NCI-H2081 (cell line): ENCODE data around the gene GPRIN2.
A peak's percentile ranks its signal among the peaks of the same experiment; 100 is the strongest.
"Not testable (repeated sequence)": the region's sequence is repeated elsewhere in the genome, so short reads cannot be mapped to it uniquely, and the experiment has no call there.

ENCODE experiments used
- DNase-seq, 2 experiments: peaks; one replicate each; lab custom pipeline; 2025; lab: John Stamatoyannopoulos, UW

GPRIN2 gene

DNA sequence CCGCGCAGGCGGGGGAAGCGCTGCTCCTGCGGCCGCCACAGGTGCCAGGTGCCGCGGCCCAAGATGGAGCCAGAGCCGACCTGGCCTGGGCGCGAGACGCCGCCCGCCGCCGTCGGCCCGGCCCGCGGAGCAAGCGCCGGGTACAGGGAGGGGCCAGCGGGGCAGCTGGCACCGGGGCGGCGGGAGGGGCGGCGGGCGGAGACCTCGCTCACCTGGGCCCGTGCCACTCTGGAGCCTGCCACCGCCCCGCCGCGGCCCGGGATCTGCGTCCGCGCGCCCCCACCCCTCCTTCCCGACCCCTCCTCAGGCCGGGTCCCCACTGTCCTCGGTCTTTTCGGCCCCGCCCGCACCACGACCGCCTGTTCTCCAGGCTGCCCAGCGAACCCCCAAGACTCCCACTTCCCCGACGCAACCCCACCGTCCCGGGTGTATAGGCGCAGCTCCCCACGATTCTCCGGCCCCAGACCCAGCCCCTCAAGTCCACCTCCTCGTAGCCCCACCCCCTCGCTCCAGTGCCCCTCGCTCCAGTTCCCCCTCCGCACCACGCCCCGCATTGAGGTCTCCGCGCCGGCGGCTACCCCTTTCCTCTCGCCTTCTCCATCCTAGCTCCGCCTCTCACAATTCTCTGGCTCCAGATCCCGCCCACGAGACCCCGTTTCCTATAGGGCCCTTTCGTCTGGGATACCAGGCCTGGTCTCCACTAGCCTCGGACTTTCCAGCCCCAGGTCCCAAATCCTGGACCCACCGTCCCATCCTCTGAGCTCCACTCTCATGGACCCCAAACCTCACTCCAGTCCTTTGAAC, at the start of gene GPRIN2:
GPRIN2 (minus strand) TSS at position 144 of the 804 bp plus-strand sequence. CDS start 5,922 bp downstream, outside the sequence.
- DNase-seq: peak in 1 of 2 experiments; percentile 16

DNA sequence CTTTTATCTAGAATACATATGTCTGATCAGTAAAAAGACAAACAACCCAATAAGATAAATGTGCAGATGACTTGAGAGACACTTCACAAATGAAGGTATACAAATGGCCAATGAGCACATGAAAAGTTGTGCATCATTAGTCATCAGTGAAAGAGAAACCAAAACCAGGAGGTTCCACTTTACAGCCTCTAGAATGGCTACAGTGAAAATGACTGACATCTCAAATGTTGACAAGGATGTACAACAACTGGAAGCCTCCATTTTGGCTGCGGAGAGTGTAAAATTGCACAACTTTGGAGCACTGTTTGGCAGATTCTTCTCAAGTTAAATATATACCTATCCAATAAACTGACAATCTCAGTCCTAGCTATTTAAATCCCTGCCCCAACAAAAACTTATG, 44.1 kb upstream of the GPRIN2 start:
- not testable (repeated sequence) for DNase-seq

DNA sequence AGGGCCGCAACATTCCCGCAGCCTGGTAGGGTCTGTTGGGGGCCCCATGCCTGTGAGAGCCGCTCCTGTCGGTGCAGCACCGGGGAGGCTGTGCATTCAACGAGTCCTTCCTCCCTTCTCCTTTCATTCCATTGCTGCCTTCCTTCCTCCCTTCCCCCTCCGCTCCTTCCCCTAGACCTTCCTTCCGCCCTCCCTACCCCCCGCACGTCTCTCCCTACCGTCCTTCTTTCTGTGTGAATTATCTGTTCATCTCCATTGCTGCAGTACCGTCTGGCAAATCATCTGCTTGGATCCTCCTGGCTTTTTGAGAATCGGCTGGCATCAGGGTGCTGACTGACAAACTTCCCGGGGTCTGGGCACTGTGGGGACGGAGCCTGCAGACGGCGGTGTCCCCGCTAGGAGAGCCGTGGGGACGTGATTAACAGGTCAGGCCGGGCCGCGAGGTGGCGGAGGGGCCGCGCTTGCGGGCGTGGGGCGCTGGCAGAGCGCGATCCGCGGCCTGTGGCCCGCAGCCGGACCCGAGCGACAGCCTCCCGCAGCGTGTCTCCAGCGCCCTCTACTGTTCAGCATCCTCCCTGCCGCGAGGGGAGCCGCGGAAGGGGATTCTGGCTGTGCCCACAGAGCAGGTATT, 41.3 kb upstream of the GPRIN2 start:
- DNase-seq: not testable (repeated sequence)

DNA sequence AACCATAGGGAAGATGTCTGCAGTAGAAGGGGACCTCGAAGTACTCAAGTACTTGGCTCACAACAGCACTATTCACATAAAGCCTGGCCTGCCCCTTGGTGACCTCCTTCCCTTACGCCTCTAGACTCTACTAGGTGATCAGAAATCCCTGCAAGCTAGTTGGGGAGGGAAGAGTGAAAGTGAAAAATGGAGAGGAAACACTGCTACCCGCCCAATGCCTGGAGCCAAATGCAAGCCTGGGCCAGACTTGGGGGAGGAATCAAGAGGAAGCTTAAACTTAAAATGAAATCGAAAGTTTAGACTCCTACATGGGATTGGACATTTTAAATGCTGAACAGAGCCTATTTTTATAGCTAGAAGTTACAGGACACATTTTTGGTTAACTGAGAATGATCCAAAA, 40.1 kb upstream of the GPRIN2 start:
- DNase-seq: not testable (repeated sequence)

DNA sequence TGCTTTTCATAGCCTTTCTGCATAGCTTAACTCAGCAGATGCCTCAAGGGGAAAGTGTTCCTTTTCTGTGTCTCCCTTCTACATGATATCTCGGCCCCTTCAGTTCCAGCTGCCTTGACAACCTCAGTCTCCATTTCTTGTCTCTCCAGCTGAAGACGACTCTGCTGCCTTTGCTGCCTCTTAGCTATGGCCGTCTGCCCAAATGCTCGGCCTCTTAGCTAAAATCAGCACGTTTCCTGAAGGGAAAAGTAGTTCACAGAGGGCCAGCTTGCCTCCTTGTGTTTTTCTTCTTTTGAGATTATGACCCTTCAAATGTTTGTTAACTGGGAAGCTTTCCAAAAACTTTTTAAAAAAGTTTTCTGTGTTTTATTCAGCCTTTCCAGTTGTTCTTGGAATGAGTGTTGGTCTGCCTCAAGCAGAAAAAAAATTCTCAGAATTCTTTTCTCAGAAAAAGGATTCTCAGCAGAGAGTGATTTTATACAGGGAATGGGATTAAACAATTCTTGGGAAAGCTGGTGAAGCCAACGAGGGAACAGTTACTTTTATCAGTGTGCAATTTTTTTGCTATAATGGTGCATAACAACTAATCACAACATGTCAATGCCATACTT, 38.1 kb upstream of the GPRIN2 start:
- not testable (repeated sequence) for DNase-seq

DNA sequence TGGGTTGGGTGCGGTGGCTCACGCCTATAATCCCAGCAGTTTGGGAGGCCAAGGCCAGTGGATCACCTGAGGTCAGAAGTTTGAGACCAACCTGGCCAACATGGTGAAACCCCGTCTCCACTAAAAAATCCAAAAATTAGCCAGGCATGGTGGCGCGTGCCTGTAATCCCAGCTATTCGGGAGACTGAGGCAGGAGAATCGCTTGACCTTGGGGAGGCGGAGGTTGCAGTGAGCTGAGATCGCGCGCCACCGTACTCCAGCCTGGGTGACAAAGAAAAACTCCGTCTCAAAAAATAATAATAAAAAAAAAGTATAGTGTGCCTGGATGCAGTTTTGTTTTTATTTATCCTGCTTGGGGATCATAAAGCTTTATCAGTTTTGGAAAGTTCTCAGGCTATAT, 36.8 kb upstream of the GPRIN2 start:
- DNase-seq: not testable (repeated sequence)

DNA sequence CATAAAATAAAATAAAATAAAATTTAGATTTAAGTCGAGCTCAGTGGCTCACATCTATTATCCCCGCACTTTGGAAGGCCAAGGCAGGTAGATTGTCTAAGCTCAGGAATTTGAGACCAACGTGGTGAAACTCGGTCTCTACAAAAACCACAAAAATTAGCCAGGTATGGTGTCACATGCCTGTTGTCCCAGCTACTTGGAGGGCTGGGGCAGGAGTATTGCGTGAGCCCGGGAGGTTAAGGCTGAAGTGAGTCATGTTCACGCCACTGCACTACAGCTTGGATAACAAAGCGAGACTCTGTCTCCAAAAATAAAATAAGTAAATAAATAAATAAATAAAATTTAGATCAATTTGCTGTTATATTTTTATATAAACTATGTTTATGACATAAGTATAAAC, 34.6 kb upstream of the GPRIN2 start:
- not testable (repeated sequence) for DNase-seq

DNA sequence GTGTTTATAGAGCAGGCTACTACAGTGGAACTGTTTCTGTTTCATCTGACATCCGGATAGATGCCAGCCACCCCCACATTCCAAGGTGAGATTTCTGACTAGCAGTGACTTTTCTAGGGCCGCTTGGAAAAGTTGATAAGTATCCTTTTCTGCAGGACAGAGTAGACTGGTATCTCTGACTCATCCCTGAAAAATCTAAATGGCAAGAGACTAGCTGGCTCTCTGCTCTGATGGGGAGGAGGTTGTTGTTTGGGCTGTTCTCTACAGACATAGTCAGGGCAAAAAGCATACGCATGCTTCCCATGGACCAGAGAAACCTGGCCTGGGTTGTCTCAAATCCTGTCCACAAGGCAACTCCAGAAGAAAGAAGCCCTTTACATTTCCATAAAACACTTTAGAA, 33.1 kb upstream of the GPRIN2 start:
- not testable (repeated sequence) for DNase-seq

DNA sequence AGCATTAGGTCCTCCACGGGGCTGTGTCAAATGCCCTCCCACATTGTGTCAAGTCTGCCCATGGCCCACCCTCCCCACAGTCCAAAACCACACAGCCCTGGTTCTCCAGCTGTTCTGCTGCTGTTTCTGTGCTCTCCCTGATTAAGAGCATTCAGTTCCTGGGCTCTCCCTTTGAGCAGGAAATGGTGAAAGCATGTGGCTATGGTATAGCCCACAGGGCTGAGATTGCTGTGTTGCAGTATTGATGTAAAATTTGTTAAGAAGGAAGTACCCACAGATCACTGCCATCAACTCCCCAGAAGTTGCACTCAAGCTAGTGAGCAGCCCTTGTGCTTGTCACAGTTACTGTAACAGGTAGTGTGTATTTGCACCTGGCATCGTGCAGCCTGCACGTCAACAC, 31.8 kb upstream of the GPRIN2 start:
- not testable (repeated sequence) for DNase-seq

DNA sequence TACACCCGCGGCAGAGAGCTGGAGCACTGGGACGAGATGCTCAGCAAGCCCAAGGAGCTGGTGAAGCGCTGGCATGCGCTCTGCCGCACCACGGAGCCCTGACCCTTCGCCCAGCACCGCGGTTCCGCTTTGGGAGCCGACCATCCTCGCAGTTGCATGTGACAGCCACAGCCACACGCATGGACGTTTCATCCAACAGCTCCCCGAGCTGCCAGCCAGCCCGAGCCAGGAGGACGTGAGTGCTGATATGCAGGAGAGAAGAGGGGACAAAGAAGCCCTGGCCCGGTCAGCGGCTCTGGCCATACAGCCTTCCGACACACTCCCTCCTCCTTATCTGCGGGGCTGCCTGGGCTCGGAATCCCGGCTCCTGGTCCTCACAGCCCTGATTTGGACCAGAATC, 31.1 kb upstream of the GPRIN2 start:
- DNase-seq: not testable (repeated sequence)

DNA sequence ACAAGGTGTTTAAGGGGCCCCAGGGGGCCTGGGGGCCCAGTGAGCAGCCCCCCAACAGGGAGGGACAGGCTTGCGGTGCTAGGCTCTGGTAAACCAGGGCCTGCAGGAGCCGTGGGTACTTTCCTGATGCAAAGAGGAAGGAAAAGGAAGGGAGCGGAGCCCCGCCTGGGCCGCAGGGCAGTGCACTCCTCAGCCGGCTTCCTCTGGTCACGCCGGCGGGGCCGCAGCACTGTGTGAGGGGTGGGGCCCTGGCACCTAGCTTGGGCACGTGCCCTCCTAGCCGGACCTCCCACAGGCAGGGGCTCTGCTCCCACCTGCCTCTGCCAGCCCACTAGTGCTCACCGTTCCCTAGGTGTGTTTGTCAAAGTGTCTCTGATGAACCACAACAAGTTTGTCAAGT, 28.8 kb upstream of the GPRIN2 start:
- not testable (repeated sequence) for DNase-seq

DNA sequence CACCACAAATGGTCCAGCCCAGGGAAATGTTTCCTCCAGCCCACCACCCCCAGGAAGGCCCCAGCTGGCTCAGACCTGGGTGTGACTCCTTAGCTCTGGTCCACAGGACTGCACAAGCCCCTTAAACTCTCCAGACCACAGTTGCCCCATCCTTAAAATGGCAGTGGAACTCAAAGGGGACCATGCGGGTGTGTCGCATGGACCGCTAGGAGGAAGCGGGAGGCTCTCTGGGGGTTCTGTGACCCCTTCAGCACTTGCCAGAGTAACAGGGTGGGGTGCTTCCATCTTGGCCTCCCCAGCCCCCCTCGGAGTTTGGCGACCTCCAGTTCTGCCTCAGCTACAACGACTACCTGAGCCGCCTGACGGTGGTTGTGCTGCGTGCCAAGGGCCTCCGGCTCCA, 27.7 kb upstream of the GPRIN2 start:
- not testable (repeated sequence) for DNase-seq

DNA sequence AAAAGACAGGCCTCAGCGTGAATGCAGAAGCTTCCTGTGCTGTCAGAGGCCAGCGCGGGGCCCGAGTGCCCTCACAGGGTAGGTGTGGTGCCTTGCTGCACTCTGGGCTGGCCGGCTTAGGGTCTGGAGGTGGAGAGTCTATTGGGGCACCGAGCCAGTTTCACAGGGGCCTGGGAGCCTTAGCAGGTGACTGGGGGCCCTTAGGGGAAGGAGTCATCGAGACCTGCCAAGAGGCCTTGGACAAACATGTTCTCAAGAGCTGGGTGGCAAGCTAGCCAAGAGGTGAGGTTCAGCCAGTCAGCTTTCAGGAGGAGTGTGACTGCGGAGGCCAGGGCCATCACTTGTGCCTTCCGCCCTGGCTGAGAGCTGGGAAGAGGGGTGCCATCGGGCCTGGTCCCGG, 26.1 kb upstream of the GPRIN2 start:
- not testable (repeated sequence) for DNase-seq

DNA sequence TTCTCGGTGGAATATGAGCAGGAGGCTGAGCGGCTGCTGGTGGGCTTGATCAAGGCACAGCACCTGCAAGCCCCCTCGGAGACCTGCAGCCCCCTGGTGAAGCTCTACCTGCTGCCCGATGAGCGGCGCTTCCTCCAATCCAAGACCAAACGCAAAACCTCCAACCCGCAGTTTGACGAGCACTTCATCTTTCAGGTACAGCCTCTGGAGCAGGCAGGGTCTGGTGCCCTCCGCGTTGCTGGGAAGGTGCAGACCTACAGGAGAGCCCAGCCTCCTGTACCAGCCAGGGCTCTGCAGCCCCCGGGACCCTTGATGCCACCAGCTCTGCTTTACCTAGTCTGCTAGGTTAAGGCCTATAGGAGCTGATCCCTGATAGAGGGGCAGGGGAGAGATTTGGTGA, 25.5 kb upstream of the GPRIN2 start:
- not testable (repeated sequence) for DNase-seq

DNA sequence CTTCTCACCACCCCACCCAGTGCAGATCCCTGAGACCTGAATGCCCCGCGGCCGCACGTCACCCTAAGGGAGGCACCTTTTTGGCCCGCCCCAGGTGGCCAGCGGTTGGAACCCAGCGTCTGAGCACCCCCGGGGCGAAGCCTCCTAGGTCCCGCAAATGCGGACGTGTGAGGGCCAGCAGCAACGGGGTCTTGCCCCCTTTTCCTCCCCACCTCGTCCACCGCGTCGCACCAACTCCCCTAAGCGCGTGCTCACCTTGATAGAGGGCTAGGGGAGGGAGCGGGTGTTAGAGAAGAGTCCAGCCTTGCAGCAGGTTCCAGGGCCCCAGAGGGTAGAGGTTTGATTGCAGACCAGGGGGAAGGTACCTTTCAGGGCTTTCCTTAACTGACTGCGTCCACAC, 22.9 kb upstream of the GPRIN2 start:
- not testable (repeated sequence) for DNase-seq

DNA sequence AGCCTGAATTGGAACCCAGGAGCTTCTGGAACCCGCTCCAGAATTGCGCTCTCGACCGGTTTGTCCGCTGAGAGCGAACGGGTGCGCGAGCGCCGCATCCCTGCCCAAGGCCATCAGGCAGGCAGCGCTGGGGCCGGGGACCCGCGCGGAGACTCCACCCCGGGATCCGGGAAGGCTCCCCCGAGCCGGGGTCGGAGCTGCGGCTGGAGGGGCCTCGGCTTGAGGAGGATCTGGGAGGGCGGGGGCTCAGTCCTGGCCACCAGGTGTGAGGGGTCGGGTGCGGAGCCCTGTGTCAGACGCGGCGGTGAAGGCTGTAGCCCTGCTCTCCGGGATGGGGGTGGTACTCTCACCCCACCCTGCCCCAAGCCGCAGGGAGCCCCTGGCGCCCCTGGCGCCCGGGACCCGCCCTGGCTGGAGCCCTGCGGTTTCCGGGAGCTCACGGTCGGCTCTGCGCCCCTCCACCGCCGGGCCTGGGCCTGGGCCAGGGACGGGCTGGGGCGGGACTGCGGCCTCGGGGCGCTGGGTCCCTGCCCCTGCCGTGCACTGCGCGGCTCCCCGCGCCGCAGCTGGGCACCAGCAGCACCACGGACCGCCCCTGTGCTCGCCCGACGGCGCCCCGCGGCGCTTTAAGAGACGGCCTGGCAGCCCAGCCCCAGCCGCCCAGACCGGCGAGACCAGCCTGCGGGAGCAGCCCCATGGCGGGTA, 22.2 kb upstream of the GPRIN2 start, which contains the start of gene SYT15:
SYT15 (plus strand) TSS at position 655 of the 705 bp plus-strand sequence; CDS start at position 696, 41 bp downstream.
- not testable (repeated sequence) for DNase-seq

DNA sequence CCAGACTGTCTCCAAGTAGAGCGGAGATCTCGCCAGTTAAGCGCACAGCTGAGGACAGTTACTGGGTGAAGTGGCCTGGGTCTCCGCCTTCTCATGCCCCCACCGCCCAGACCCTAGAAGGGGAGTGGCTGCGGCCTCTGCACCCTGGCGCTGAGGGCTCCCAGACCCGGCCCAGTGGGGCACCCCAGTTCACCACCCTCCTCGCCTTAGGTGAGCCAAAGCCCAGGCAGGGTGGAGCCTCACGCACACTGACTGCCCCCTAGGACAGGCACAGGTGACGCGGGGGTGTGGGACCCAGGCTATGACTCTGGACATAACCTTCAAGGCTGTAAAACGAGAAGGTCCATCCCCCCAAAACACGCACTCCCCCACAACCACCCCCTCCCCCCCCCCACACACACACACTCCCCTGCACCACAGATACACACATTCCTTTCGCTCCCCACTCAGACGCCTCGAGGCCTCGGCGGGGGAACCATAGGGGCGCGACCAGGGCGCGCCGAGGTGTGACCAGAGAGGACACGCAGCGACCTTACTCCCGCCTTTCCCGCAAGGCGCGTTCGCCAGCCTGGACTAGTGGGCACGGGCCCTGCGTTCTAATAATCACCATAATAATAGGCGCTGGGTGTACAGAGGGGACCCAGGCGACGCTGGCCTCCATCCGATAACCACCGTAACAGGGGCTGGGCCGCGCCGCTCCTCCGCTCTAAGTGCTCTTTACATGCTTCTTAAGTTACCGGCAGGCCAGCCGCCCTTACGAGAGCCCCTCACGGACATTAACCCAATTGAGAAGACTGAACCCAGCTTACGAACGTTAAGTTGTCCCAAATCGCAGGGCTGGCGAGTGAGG, 21.4 kb upstream of the GPRIN2 start:
- DNase-seq: not testable (repeated sequence)

DNA sequence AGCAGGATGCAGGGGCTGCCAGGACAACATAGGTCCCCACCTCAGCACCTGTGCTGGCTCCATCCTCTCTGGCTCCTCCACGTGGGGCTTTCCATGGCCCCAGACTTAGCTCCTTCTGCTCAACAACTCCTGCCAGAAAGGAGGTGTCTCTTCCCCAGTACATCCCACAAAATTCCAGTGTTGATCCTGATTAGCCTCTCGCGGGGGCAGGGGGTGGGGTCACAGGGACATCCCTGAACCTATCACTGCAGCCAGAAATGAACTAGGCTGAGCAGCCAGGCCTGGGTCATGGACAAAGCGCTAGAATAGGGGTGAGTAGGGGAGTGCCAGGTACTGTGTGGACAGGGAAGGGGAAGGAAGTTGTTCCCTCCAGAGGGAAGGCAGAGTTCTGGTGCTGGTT, 17.4 kb upstream of the GPRIN2 start:
- DNase-seq: not testable (repeated sequence)

DNA sequence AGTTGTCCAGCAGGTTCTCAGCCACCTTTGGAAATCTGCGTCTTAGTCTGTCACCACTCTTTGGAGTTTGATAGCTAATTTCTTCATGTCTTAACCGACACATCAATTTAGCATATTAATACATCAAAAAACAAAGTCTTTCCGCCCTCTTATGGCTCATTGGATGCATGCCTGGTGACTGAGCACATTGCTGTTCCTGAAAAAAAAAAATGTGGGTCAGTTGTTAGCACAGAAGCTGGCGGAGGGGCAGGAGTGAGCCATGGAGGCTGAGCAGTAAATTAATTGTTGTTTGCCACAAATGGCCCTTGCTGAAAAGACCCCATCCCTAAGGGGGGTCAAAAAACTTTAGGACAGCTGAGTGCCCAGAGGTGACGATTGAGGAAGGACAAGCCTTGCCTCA, 16.9 kb upstream of the GPRIN2 start:
- not testable (repeated sequence) for DNase-seq

DNA sequence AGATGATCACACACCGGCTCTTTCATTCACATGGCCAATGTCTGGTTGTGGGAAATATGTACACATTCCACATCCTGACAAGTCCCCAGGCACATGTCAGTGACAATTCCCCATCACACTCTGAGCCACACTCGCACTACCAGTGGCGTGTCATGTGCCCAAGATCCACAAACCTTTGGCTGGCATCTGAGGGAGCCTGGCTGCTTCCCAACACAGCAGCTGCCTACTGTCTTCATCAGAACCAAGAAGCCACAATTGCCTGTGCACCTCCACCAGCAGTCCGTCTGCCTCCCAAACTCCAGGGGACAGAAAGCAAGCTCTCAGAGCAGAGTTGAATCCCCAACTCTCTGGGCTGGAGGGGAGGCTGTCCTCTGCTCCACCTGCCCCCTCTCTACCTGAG, 16.3 kb upstream of the GPRIN2 start:
- DNase-seq: not testable (repeated sequence)

DNA sequence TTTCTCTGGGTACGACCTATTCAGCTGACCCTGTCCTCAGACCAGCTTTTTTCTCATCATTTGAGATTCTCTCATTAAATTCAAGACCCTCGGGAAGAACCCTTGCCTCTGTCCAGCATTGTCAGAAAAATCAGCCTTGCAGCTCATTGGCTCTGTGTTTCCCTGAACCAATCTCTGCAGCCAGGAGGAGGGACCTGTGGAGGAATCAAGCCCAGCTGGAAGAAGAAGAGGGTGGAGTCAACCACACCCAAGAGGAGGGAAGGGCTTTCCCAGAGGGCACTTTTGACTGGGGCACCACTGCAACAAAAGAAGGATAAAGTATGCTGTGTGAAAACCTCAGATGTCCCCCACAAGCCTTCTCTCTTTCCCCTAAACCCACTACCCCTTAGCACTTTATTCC, 14.2 kb upstream of the GPRIN2 start:
- not testable (repeated sequence) for DNase-seq
